Hippocampal formation (tissue), 2 donors: ENCODE measurements around the gene GALNT7.

Experiments
- DNase-seq, 2 donors: peaks; one replicate each; lab custom pipeline; 2025; lab: John Stamatoyannopoulos, UW

GALNT7 gene

GRCh38 chr4:173265751-173266150, 97.1 kb downstream of the GALNT7 start:
- DNase-seq: no peak

DNA sequence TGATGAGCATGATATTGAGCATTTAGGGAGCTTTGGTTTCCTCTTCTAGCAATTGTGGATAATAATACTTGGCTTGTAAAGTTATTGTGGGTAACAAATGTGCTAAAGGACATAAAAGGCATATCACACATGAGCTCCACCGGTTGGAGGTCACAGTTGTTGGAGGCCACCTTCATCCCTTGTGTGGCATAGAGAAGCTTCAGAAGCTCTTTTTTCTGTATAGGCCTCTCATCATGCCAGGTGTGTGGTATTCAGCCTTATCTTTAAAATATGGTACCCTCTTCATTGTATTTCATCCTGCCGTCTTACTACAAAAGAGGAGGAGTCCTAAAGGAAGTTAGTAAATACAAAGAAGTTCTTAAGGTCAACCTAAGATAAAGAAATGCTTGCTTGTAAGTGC, 99.1 kb downstream of the GALNT7 start:
- no peak for DNase-seq

- DNase-seq: no peak
These were observed 100.7 kb downstream of the GALNT7 start for GRCh38 chr4:173269280-173269679.

GRCh38 chr4:173270312-173271027, 101.9 kb downstream of the GALNT7 start:
- DNase-seq: no peak

DNA sequence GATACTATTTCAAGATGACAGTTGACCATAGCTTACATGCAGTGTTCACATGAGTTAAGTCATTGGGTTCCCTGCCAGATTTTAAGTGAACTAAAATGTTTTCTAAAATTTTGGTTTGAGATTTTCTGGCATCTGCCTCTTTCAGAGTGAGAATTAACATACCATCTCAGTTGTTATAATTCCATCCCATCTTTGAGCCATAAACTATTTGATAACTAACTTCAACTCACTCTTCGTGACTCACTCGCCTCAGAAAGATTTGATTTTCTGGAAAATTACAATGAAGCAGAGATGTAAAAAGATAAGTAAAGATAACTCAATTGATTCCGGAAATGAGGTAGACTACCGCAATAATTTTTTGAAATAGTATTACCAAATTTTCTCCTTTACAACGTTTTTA, 103.7 kb downstream of the GALNT7 start:
- DNase-seq: no peak

- no peak for DNase-seq
These were observed 104.4 kb downstream of the GALNT7 start for GRCh38 chr4:173272996-173273395.

- DNase-seq: no peak
These were observed 105.3 kb downstream of the GALNT7 start for GRCh38 chr4:173273941-173274340.

- DNase-seq: no peak
These were observed 106.1 kb downstream of the GALNT7 start for GRCh38 chr4:173274744-173275143.

DNA sequence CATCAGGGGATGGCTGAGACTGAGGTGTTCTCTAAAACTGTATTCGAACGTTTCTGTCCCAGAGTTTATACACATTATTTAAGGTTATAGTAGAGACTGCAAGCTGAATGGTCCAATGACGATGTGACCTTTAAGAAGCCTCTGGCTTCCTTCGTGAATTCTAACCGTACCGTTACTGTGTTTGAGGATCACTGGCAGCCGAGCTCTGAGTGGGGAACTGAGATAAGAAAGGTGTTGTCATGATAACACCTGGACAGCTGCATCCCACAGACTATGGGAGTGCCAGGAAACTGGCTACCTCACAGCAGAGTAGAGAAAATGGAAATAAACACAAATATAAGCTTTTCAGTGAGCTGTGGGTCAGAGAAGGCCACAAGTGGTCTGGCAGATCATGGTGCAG, 106.5 kb downstream of the GALNT7 start:
- no peak for DNase-seq

- no peak for DNase-seq
These were observed 108.7 kb downstream of the GALNT7 start for GRCh38 chr4:173277340-173277739.

GRCh38 chr4:173280998-173281397, 112.4 kb downstream of the GALNT7 start:
- no peak for DNase-seq

- DNase-seq: no peak
These were observed 113.0 kb downstream of the GALNT7 start for GRCh38 chr4:173281406-173282255.

DNA sequence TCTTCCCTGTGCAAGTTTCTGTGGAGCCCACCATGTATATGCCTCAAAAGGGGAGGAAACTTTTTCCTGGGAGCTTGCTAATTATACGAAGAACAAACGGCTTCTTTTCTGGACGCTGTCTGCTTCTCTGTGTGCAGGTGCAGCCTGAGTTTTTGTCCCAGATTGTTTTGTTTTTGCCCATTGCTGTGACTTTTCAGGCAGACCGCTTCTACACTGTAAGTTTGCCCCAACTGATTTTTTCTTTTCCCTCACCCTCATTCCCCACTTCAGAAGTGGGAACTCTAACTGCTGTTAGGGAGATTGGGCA, 113.6 kb downstream of the GALNT7 start:
- no peak for DNase-seq

- no peak for DNase-seq
These were observed 114.0 kb downstream of the GALNT7 start for GRCh38 chr4:173282626-173283025.

GRCh38 chr4:173284463-173284862, 115.9 kb downstream of the GALNT7 start:
- DNase-seq: no peak

GRCh38 chr4:173287486-173287885, 118.9 kb downstream of the GALNT7 start:
- DNase-seq: no peak

GRCh38 chr4:173288296-173288695, 119.7 kb downstream of the GALNT7 start:
- DNase-seq: no peak

GRCh38 chr4:173288698-173289352, 120.2 kb downstream of the GALNT7 start:
- DNase-seq: no peak

- no peak for DNase-seq
These were observed 120.7 kb downstream of the GALNT7 start for GRCh38 chr4:173289353-173289727.

GRCh38 chr4:173291899-173292298, 123.3 kb downstream of the GALNT7 start:
- DNase-seq: no peak

DNA sequence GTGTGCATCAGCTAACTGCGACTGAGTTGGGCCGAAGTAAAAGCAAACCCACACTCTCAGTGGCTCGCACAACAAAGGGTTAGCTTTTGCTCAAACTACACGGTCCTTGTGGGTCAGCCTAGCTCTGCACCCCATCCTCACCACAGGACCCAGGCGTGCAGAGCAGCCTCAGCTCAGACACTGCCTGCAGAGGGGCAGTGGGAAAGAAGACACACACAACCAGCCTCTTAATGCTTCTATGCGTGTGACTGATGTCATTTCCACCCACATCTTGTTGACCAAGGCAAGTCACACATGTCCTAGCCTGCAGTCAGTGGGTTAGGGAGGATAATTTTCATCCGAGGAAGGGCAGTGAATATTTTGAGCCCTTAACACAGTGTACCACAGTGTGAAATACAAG, 125.1 kb downstream of the GALNT7 start:
- no peak for DNase-seq

DNA sequence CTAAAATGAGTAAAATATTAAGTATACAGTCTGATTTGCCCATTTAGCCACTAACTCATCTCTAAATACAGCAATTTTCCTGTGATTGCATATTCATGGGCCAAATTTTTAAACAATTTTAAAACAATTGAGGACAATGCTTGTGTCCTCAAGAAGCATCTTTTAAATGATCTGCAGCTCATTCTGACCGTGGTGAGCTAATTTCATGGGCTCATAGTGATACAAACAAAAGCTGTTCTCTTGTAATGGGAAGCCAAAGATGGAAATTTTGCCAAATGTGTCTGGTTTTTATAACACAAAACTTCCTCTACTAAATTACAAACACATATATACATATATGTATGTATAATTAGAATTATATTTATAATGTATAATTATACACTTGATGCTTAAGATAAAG, 125.8 kb downstream of the GALNT7 start:
- DNase-seq: no peak
